Right lobe of liver (tissue), 4 donors: ENCODE data around the gene TMUB1.

Source experiments
- CTCF ChIP-seq, 4 donors: fragments of 200-600 bp in 3 of 4; fragments of 450-650 bp in 1 of 4; IDR thresholded peaks; one replicate each; pipeline versions ENCODE4 v1.5.1 to v1.8.0; 2016 to 2022; ENCODE audit warnings: antibody characterized with exemption in 4 of 4, mild to moderate bottlenecking in 2 of 4
- POLR2A ChIP-seq: fragments of 450-650 bp; IDR thresholded peaks from one replicate; pipeline ENCODE4 v1.6.1; 2017; ENCODE audit warnings: antibody characterized with exemption, mild to moderate bottlenecking
- donor health status: DM: no; HTN: no; CAD: no.
- donor health status: DM: no; HTN: no; CAD: no.
- donor health status: DM: no; HTN: yes; CAD: no.

GRCh38 chr7:151075662-151075971 is 7.7 kb downstream of the TMUB1 start:
- TF ChIP-seq CTCF (IDR thresholded peaks at IDR 0.05) (no peak), POLR2A (no peak)
